ENCODE results near the gene TRABD2B. TPM values are rescaled to one million over a fixed set of nuclear protein-coding genes. Genes with fewer than 3 reads are reported as not detected.

TRABD2B gene
- total RNA-seq, 1 experiment from 2014 or later: not detected

- no peak for DNase-seq (ENCODE audit: low read depth)
Measured at GRCh38 chr1:47853059-47853458, 144.1 kb downstream of the TRABD2B start.

- no peak for DNase-seq (ENCODE audit: low read depth)
Measured at GRCh38 chr1:47852006-47852718, 145.0 kb downstream of the TRABD2B start.

DNA sequence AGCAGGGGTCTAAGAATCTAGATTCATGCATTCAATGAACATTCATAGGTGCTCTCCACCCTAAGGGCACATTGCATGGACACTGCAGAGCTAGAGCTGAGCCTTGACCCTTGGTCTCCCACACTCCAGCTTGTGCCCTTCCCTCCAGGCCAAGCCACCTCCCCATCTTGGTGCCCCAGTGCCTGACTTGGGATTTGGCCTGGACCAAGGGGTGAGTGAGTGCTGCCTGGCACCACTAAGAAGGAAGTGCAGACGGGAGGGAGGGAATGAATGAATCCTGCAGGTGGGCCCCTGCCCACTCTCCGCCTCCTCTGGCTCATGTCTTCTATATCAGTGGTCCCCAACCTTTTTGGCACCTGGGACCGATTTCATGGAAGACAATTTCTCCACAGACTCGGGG is 146.7 kb downstream of the TRABD2B start:
- DNase-seq (ENCODE audit: low read depth): no peak

DNA sequence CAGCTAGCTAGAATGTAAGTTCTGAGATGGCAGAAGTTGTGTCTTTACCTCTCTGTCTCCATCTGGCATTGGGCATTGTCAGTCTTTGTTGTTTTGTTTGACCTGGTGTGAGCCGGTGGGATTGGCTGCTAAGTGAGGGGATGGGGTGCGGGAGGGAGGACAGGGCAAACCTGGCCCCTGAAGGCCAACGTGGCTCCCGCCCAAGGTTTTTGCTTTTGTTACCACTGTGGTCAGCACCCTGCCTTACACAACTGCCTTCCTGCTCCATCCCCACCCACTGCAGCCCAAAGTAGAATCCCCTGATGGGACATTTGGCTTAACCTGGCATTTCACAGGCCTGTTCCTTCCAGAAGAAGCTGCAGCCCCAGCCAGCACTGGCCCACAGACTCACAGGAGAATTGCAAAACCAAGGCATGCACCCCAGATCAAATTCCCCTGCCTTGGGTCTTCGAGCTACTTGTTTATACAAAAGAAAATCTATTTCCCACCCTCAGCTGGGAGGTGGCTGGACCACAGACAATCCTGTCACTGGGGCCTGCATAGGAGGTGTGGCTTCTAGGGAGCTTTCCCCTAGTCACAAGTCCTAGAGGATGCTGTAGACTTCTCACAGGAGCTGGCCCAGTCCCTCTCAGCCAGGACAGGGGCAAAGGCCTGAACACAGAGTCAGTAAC is 147.5 kb downstream of the TRABD2B start:
- DNase-seq (ENCODE audit: low read depth): no peak

GRCh38 chr1:47849005-47849521 is 148.1 kb downstream of the TRABD2B start:
- DNase-seq (ENCODE audit: low read depth): no peak

DNA sequence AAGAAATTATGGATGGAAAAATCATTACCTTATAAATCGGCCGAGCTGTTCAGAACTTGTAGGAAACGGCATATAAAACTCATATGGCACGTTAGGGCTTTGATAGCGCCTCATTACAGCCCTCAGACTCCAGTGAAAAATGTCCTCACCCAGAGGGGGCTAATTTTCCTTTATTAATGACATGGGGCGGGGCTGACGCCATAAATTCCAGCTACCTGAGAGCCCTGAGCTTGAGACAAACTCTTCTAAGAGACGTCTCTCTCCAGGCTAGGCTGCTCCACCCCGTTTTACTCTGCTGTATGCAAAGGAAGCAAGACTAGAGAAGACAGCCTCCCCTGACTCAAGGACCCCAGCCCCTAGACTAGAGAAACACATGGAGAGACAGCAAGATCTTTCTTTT is 149.4 kb downstream of the TRABD2B start:
- no peak for DNase-seq (ENCODE audit: low read depth)

- DNase-seq (ENCODE audit: low read depth): no peak
Measured at GRCh38 chr1:47844558-47844955, 152.6 kb downstream of the TRABD2B start.

- no peak for DNase-seq (ENCODE audit: low read depth)
Measured at GRCh38 chr1:47843781-47844557, 153.2 kb downstream of the TRABD2B start.

DNA sequence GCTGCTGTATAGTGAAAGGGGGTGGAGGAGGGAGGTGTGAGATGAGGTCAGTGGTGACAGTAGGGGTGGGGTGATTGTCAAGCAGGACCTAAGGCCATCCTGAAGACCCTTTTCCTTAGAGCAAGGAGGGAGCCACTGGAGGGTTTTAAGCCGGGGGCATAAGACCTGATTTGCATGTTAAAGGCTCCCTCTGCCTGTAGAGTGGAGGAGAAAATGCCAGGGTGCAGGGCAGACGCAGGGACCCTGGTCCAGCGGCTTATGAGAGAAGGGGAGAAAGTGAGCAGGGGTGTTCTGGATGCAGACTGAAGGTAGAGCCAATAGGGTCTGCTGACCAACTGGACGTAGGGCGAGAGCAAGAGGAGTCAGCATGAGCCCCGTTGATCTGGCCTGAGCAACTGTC is 154.1 kb downstream of the TRABD2B start:
- no peak for DNase-seq (ENCODE audit: low read depth)

DNA sequence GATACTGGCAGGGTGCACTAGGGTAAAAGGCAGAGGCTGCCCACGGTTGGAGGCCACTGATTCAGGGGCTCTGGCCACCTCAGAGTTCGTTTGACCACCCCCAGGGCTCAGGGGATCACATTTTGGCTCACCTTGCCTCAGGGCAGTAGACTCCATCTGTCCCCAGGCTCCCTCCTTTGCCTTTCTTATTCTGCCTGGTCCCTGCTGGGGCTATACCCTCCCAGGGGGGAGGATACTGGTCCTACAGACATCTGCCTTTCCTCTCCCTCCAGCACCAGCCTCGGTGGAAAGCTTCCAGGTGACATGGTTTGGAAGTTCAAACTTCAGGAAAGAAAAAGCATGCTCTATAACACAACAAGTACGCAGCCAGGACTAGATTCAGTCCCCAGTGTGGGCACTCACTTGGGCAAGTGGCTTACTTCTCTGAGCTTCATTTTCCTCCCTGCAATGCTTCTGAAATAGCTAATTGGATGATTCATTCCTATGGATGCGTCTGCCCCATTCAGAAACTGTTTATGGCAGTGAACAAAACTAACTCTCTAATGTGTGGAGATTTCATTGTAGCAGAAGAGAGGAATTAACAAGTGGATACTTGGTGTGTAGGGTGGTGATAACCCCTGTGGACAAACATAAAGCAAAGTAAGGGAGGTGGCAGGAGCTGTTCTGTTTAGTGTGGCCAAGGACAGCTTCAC is 154.8 kb downstream of the TRABD2B start:
- DNase-seq (ENCODE audit: low read depth): no peak

GRCh38 chr1:47841356-47841755 is 155.8 kb downstream of the TRABD2B start:
- no peak for DNase-seq (ENCODE audit: low read depth)

- DNase-seq (ENCODE audit: low read depth): no peak
Measured at GRCh38 chr1:47840393-47841190, 156.6 kb downstream of the TRABD2B start.

DNA sequence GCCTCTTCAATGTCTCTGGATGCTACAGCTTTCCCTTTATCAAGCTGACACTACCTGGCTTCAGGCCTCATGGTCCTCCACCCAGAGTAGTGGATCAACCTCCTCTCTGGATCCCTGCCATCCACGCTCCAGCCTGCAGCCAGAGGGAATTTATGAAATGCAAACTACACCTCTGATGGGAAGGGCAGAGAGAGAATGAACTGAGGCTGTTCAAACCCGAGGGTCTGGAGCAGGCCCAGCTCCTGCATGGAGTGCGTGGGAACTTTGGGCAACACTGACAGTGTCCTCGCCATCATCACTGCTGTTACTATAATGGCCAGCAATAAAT is 157.8 kb downstream of the TRABD2B start:
- no peak for DNase-seq (ENCODE audit: low read depth)

DNA sequence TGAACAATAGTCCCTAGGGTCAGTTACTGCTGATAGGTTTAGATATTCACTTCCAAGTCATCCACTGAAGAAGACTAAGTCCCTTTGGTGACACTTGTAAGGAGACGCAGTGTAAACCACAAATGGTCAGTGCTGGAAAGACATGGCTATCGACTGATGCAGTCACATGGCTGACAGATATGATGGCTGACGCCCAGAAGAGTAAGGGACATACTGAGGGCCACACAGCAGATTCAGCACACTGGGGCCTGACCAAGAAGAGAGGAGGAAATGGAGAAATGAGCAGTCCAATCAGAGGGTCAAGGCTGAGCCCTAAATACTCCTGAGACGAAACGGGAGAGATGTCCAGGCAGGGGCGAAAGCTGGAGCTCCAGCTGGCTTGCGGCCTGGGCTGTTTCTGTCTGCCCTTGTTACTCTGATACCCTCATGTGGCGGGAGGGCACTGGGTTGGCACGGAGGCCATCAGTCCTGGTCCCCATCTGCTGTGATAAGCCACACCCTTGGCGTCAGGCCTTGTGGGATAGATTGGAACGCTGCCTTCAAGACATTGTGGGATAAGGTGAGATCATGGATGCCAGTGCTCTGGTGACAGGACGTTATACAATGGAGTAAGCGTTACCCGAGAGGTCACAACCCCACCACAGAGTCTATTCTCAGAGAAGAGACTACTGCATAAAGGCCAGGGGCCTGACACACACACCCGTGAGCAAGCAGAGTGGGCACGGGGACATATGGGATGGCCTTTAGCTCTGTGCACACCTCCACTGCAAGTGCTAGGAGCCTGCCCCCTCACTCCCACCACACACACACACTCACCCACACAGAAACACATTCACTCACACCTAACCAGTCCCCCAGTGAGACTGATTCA is 158.4 kb downstream of the TRABD2B start:
- DNase-seq (ENCODE audit: low read depth): no peak

DNA sequence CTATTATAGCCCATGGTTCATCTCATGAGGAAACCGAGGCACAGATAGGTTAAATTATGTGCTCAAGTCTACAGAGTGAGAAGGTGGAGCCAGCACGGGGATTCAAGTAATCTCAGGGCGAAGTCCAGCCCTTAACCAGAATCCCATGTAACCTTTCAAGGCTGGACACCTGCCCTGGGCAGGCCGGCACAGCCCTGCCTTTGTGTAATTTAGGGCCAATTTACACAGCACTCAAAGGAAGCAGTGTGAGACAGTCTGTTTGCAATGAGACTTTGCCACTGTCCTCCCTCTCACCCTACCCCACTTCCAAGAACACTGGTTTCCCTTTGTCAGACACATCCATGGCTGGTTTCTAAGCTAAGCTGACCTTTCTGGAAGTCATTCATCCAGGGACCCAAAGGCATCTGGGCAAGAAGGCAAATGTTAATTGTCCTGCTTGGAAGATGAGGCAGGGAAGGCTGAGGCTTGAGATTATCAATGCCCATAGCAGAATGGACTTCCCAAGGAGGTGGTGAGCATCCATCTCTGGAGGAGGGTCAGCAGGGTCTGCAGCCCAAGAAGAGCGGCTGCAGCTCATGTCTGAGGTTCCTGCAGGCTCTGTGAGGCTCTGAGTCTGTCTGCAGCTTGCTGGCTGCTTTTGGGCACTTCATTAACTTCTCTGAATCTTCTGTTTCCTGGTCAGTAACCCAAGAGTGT is 159.2 kb downstream of the TRABD2B start:
- DNase-seq (ENCODE audit: low read depth): no peak

- DNase-seq (ENCODE audit: low read depth): no peak
Measured at GRCh38 chr1:47837056-47837830, 159.9 kb downstream of the TRABD2B start.

DNA sequence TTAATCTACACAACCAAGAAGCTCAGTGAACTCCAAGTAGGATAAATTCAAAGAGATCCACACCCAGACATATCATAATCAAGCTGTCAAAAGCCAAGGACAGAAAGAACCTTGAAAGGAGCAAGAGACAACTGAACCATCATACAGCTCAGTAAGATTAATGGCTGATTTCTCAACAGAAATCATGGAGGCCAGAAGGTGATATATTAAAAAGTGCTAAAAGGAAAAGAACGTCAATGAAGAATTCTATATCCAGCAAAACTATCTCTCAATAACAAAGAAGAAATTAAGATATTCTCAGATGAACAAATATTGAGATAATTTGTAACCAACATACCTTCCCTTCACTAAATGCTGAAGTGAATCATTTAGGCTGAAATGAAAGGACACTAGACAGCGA is 161.8 kb downstream of the TRABD2B start:
- no peak for DNase-seq (ENCODE audit: low read depth)

DNA sequence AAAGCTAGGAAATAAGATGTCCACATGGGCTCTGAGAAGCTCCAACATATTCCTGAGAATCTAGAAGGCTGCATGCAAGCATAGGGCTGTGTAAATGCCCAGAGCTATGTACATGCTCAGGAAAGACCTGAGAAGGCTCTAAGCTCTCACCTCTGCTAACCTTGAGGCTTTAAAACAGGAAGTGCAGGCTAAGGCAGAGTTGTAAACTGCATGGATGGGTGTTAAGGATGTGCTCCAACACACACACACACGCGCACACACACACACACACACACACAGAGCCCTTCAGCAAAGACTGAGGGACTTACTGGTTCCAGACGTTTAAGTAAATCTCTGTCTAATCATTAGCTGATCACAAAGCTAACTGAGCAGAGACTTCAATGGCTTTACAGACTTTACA is 162.9 kb downstream of the TRABD2B start:
- DNase-seq (ENCODE audit: low read depth): no peak

All from M059J (cell line).